GM12891 (cell line): ENCODE measurements around the gene YPEL2.

ENCODE experiments used
- POLR2A ChIP-seq: IDR thresholded peaks from 2 replicates; pipeline ENCODE4 v1.6.1; 2011; ENCODE audit warnings: low read depth, low read length, control low read depth
- SPI1 ChIP-seq: IDR thresholded peaks from 2 replicates; pipeline ENCODE4 v1.6.1; 2011; ENCODE audit warnings: low read depth, low read length, control low read depth

- TF ChIP-seq POLR2A (no peak), SPI1 (no peak)
Measured at GRCh38 chr17:59365383-59365981, 34.0 kb downstream of the YPEL2 start.
